Right ventricle myocardium inferior (tissue), 1 donor: Measurements from ENCODE around the gene PEDS1. TPM values are rescaled to one million over a fixed set of nuclear protein-coding genes. Genes with fewer than 3 reads are reported as not detected.

Source experiments
- ATAC-seq: fragments of 200-7000 bp; cut with Tn5 transposase; one replicate; pipeline ENCODE4 v1.9.1; 2020; ENCODE audit warnings: mild to moderate bottlenecking, moderate library complexity
- DNase-seq: peaks from one replicate; pipeline ENCODE4 v3.0.0; 2021; ENCODE audit errors: missing footprints
- intact Hi-C: fragments of 100-400 bp; cut with DNase I; formaldehyde crosslinking; loops from one replicate; pipeline ENCODE4 v1.11.0; 2022
- total RNA-seq: library from RNA; stranded (reverse); fragmentation: NEBNext Ultra II Directional; extraction: Animal tissue kit (Norgen Biotek cat#: 25700); gene quantifications from one replicate; pipeline ENCODE4 v1.2.1, GENCODE V29; 2021
- donor health status: DM: no; HTN: yes; CAD: no; lungs with severe emphysema.

Gene PEDS1
- total RNA-seq, 1 donor from 2014 or later: 31.2 TPM

GRCh38 chr20:50125279-50125678, 28.2 kb downstream of the PEDS1 start:
- ATAC-seq: no peak
- intact Hi-C loops: no loop called here
- DNase-seq: no peak

GRCh38 chr20:50124496-50124895, 29.0 kb downstream of the PEDS1 start:
- ATAC-seq (no peak), DNase-seq (no peak)
- intact Hi-C loops: no loop called here

- intact Hi-C loops: no loop called here
- no peak for ATAC-seq
- no peak for DNase-seq
These were observed 30.1 kb downstream of the PEDS1 start for GRCh38 chr20:50123418-50123817.

- intact Hi-C loops: no loop called here
These were observed 30.8 kb downstream of the PEDS1 start for GRCh38 chr20:50122763-50123162.

GRCh38 chr20:50121858-50122271, 31.7 kb downstream of the PEDS1 start:
- intact Hi-C loops: loop anchor here (1.0 kb wide), 1 partner anchor 47 kb away; no protein-coding TSS in a partner anchor
- no peak for DNase-seq
- no peak for ATAC-seq

More at GRCh38 chr20:50122763-50123162, 30.8 kb downstream of the PEDS1 start:
- DNase-seq (no peak), ATAC-seq (no peak)

GRCh38 chr20:50120935-50121693, 32.4 kb downstream of the PEDS1 start:
- peak; percentile 70 for ATAC-seq
- DNase-seq: no peak

GRCh38 chr20:50118203-50118602, 35.3 kb downstream of the PEDS1 start:
- no peak for ATAC-seq
- intact Hi-C loops: loop anchor here (10.0 kb wide), 1 partner anchor 617 kb away; the partner anchor contains the start of gene PARD6B
- DNase-seq: no peak

More at GRCh38 chr20:50120935-50121693, 32.4 kb downstream of the PEDS1 start:
- intact Hi-C loops: loop anchor here (1.0 kb wide), 1 partner anchor 48 kb away; no protein-coding TSS in a partner anchor

GRCh38 chr20:50116368-50116999, 37.0 kb downstream of the PEDS1 start:
- no peak for DNase-seq
- intact Hi-C loops: loop anchor here (10.0 kb wide), 1 partner anchor 618 kb away; the partner anchor contains the start of gene PARD6B

GRCh38 chr20:50115591-50116367, 37.7 kb downstream of the PEDS1 start:
- intact Hi-C loops: loop anchor here (10.0 kb wide), 1 partner anchor 619 kb away; the partner anchor contains the start of gene PARD6B
- DNase-seq (peak; percentile 99), ATAC-seq (peak; percentile 92)

More at GRCh38 chr20:50116368-50116999, 37.0 kb downstream of the PEDS1 start:
- no peak for ATAC-seq

- ATAC-seq (no peak), DNase-seq (no peak)
- intact Hi-C loops: loop anchor here (10.0 kb wide), 1 partner anchor 620 kb away; the partner anchor contains the start of gene PARD6B
These were observed 38.4 kb downstream of the PEDS1 start for GRCh38 chr20:50115041-50115512.

- no peak for DNase-seq
- intact Hi-C loops: loop anchor here (10.0 kb wide), 1 partner anchor 621 kb away; the partner anchor contains the start of gene PARD6B
These were observed 39.9 kb downstream of the PEDS1 start for GRCh38 chr20:50113420-50114224.

GRCh38 chr20:50112512-50113419, 40.8 kb downstream of the PEDS1 start, which contains the start of gene UBE2V1:
UBE2V1 (minus strand) TSS chr20:50113150; CDS start chr20:50113128, 22 bp downstream.
- peak; percentile 87 for ATAC-seq
- intact Hi-C loops: loop anchor here (10.0 kb wide), 1 partner anchor 622 kb away; the partner anchor contains the start of gene PARD6B
- DNase-seq: peak; percentile 97

More at GRCh38 chr20:50113420-50114224, 39.9 kb downstream of the PEDS1 start:
- ATAC-seq: no peak

- intact Hi-C loops: loop anchor here (10.0 kb wide), 1 partner anchor 623 kb away; the partner anchor contains the start of gene PARD6B
These were observed 41.6 kb downstream of the PEDS1 start for GRCh38 chr20:50111829-50112495.

GRCh38 chr20:50111120-50111828, 42.2 kb downstream of the PEDS1 start:
- ATAC-seq (no peak), DNase-seq (no peak)
- intact Hi-C loops: loop anchor here (10.0 kb wide), 1 partner anchor 624 kb away; the partner anchor contains the start of gene PARD6B

More at GRCh38 chr20:50111829-50112495, 41.6 kb downstream of the PEDS1 start:
- ATAC-seq: no peak
- no peak for DNase-seq
